NCI-H2107 treated with DMSO at 0.1 percent for 48 hours (cell line): ENCODE results near the gene ZNF618.

Experiments used
- DNase-seq: peaks from one replicate; lab custom pipeline; 2025; ENCODE audit not compliant: unreplicated experiment; lab: John Stamatoyannopoulos, UW

ZNF618 gene

DNA sequence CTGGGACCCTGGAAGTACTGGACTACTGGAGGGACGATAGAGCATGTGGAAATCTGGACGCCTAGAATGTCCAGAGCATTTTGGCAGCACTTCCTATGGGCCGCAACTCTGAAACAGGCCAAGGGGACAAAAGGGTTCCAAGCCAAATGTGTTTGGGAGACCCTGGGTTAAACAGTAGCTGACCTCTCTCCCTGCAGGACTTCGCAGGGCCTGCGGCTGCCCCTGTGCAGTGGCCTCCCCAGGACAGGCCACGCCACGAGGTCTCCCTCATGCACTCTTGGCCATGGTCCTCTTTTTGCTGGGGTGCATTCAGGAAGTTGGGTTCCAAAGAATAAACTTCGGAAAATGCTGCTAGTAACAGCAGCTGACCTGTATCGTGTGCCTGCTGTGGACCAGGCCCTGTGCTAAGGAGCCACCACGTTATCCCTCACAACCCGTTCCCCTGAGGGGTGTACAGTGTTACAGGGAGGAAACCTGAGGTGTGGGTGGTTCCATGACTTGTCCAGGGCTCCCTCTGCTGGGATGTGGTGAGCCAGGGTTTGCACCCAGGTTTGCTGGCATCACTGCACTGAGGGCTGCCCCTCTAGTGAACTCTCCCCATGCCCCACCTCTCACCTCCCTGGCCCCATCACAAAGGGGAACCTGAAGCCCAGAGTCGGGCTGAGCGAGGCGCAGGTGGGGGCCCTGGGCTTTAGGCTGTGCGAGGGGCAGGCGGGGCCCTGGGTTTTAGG, 122.6 kb downstream of the ZNF618 start:
- no peak for DNase-seq

- DNase-seq = no peak
These were observed 123.3 kb downstream of the ZNF618 start for GRCh38 chr9:113999256-114000062.

- no peak for DNase-seq
These were observed 124.0 kb downstream of the ZNF618 start for GRCh38 chr9:114000063-114000454.

GRCh38 chr9:114000671-114001409, 124.7 kb downstream of the ZNF618 start:
- no peak for DNase-seq

GRCh38 chr9:114001410-114001685, 125.2 kb downstream of the ZNF618 start:
- no peak for DNase-seq

DNA sequence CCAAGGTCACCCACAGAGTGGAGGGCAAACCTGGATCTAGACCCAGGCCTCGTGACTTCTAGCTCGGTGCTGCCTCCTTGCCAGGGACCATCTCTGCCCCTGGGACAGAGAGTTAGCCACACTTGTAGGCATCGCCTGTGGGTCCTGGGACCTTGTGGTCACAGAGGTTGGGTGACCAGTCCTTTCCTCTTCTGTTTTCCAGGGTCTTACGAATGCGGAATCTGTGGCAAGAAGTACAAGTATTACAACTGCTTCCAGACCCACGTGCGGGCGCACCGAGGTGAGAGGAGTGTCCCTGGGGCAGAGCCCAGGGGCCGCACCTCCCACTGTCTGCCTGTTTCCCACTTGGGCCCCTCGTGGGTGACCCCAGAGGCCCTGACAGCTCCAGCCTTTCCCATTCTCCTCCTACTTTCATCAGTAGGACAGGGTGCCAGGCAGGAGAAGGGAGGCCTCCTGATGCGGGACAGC, 125.7 kb downstream of the ZNF618 start:
- DNase-seq = no peak

DNA sequence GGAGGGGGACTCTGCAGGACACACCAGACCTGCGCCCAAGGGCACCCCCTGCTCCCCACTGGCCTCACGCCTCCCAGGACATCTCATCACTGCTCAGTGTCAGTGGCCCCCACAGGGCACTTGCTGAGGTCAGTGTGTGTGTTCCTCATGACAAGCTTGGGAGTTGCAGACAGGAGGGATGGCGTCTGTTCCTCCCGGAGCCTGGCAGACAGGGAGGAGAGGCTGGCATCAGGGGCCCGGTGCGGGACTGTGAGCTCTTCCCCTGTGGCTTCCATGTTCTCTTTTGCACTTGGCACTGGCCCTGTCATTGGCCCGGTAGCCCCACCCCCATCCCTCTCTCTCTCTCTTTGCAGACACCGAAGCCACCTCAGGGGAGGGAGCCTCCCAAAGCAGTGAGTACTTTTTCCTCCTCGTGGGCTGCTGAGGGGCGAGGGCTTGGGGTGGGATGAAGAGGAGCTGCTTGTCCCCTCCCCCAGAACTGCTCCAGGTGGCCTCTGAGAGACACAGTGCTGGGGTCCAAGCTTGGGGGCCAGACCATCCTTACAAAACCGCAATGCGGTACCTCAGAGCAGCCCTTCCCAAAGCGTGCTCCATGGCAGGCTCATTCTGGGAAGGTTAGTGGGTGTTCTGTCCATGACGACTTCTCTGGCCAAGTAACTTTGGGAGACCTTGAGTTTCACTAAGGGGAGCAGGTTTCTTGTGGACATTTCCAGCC, 126.3 kb downstream of the ZNF618 start:
- no peak for DNase-seq

DNA sequence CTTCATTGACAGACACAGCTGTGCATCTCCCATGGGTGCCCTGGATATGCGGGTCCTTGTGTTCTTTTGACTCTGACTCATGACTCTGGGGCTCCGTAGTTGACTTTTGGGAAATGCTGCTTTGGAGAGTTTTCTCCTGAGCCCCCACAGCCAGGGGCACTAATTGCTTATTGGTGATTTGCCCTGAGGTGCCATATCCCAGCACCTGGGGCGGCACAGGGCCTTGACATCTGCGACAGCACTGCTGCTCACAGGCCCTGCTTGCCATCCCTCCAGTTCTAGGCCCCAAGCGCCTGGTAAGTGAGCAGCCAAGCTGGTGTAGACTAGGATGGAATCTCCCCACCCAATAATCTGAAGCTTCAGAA, 126.9 kb downstream of the ZNF618 start:
- no peak for DNase-seq

DNA sequence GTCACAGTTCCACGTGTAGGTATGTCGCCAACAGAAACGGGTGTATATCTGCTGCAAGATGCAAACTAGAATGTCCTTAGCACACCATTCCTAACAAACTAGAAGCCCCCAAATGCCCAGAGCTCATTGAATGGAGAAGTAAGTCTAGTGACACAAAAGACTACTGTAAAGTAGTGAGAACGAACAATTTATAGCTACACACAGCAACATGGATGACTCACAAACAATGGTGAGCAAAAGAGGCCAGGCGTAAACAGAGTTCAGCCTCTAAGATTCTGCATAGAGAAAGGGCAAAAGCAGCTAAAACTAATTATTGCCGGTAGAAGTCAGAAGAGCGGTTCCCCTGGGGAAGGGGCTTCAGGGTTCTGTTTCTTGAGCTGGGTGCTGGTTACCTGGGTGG, 127.2 kb downstream of the ZNF618 start:
- DNase-seq = no peak

DNA sequence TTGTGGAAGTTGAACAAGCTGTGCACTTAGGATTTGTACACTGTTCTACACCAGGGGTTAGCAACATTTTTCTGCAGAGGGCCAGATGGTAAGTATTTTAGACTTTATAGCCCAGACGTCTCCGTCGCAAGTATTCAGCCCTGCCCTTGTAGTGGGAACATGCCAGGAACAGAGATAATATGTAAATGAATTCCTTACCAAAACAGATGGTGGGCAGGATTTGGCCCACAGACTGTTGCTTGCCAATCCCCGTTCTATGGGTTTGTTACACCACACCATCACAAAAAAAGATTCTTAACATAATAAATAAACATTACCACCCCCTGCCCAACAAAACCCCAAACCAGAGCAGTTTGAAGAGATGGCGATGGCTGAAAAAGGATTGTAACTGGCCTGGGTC, 127.6 kb downstream of the ZNF618 start:
- no peak for DNase-seq

DNA sequence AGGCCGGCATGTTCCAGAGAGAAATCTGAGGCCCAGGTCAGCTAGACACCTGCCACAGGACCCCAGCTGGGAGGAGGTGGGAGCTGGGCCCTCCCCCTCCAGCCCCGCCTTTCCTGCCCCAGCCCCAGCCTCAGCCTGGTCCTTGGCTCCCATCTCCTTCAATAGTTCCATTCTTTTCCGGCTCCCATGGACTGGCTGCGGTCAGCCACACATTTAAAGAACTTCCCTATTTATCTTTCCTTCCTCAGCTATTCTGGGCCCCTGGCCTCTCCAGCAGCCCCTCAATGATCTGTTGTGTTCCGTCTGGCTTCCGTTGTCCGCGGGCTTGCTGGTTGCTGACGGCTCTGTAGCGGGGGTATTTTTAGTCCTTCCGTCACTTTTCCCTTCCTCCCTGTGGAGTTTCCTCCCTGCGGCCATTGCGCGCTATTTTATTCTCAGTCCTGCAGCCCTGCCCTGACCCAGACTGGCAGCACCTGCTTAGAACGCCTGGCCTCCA, 128.2 kb downstream of the ZNF618 start:
- DNase-seq = no peak

GRCh38 chr9:114005371-114006154, 129.5 kb downstream of the ZNF618 start:
- DNase-seq = no peak

DNA sequence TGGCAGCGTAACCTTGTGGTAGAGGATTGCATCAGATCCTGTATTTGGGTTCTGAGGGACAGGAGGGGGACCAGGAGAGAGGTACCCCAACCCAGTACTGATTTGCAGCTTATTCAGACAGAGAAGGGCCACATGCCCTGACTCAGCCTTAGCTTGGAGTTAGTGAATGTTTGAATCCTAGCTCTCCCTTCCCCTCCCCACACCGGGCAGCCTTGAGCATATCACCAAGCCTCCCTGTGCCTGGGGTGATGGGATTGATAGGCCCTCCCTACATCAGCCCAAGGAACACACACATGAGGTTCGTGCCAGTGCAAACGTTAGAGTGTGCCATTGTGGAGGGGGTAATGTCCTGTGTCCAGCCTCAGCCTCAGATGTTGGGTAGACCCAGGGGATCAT, 130.0 kb downstream of the ZNF618 start:
- DNase-seq = no peak

DNA sequence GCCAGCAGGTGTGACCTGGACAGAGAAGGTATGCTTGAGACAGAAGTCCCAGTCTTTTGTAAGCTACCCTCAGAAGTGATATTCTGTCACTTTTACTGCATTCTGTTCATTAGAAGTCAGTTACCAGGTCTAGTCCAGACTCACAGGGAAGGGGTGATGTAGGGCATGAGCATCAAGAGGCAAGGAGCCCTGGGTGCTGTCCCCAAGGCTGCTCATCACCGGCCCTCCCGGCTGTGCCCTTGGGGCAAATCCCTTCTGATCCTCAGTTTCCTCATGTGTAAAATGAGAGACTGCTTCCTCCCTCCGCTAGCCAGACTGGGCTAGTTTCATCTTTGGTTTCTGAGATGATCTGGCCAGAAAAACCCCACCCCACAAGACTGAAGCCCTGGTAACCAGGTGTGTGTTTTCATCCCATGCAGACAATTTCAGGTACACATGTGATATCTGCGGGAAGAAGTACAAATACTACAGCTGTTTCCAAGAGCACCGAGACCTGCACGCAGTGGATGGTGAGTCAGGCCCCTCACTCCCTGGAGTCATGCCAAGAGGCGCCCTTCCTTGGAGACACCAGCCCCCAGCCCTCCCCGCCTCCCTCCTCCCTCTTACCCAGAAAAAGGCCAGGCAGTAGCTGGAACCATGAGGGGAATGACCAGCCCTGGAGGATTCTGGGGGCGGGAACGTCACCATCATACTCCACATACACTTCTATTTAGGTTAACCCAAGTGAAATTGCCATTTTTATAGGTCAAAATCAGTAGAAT, 131.0 kb downstream of the ZNF618 start:
- no peak for DNase-seq

DNA sequence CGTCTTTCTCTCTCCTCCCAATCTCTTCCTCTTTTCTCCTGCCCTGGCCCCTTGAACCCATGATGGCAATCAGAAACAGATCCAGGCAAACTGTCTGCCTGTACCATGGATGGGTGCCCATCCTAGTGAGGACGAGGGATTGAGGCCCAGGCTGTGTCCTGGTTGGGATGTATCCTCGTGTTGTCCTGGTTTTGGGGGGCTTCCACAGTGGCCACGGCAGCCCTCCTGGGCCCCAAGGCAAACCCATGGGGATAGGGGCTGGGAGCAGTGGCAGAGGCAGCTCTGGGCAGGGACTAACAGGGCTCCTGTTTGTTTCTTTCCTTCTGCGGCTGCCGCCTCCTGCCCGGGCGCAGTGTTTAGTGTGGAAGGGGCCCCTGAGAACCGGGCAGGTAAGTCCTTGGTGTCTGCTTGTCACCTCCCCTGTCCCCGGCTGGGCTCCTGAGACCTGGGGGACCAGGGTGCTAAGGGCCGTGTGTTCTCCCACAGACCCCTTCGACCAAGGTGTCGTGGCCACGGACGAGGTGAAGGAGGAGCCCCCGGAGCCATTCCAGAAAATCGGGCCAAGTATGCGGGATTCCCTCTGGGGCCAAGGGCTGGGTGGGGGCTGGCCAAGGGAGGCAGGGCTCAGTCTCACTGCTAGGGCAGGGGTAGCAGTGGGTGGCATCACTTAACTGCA, 132.0 kb downstream of the ZNF618 start:
- DNase-seq = no peak

- DNase-seq = no peak
These were observed 132.7 kb downstream of the ZNF618 start for GRCh38 chr9:114008667-114009410.

- no peak for DNase-seq
These were observed 135.2 kb downstream of the ZNF618 start for GRCh38 chr9:114011313-114011712.

GRCh38 chr9:114012126-114012525, 136.0 kb downstream of the ZNF618 start:
- DNase-seq = no peak
